Prostate gland (tissue), 2 donors: ENCODE results near the gene GPX8. TPM values are rescaled to one million over a fixed set of nuclear protein-coding genes. Genes with fewer than 3 reads are reported as not detected.

ENCODE experiments used
- DNase-seq: peaks from one replicate; pipeline ENCODE4 v3.0.0-alpha.2; 2019; ENCODE audit warnings: low spot score
- H3K27ac ChIP-seq, 2 donors: fragments of 200-600 bp; sonication (generic); 2 replicates each; pipeline ENCODE4 v1.5.1; 2017 to 2019
- H3K27me3 ChIP-seq: fragments of 200-600 bp; sonication (generic); replicated peaks from 2 replicates; pipeline ENCODE4 v1.5.1; 2019; ENCODE audit not compliant: insufficient read depth
- H3K36me3 ChIP-seq, 2 donors: fragments of 200-600 bp; sonication (generic); 1 replicate in 1 of 2; 2 replicates in 1 of 2; pipeline versions ENCODE4 v1.5.1 to v1.8.1; 2017 to 2019
- H3K4me1 ChIP-seq: fragments of 200-600 bp; sonication (generic); replicated peaks from 2 replicates; pipeline ENCODE4 v1.5.1; 2019
- H3K4me3 ChIP-seq, 2 donors: fragments of 200-600 bp; sonication (generic); 2 replicates each; pipeline ENCODE4 v1.5.1; 2017 to 2019
- H3K9me3 ChIP-seq: fragments of 200-600 bp; sonication (generic); 2 replicates; pipeline ENCODE4 v1.5.1; 2017
- POLR2A ChIP-seq: fragments of 450-650 bp; IDR thresholded peaks from one replicate; pipeline ENCODE4 v1.6.1; 2016; ENCODE audit warnings: antibody characterized with exemption, mild to moderate bottlenecking
- POLR2AphosphoS5 ChIP-seq: sonication (generic); formaldehyde crosslinking; IDR thresholded peaks from one replicate; pipeline ENCODE4 v1.6.1; 2017; ENCODE audit warnings: antibody characterized with exemption
- WGBS: methylation state at CpG from one replicate; pipeline ENCODE4 v1.1.5; 2018; 5-methylcytosine and 5-hydroxymethylcytosine counted together
- intact Hi-C: fragments of 100-400 bp; cut with DNase I; formaldehyde crosslinking; loops from one replicate; pipeline ENCODE4 v1.14.2; 2022
- microRNA counts, 2 donors: library from miRNA; unstranded; fragments of <30 nt; microRNA quantifications; one replicate each; lab custom pipeline; 2016 to 2017
- microRNA-seq: library from miRNA; unstranded; fragments of <30 nt; microRNA quantifications from one replicate; pipeline ENCODE4, GENCODE V29; 2016
- small RNA-seq, 2 donors: library from RNA; depleted of rRNA; stranded (forward); fragments of <200 nt; gene quantifications; one replicate each; pipeline ENCODE3, GENCODE V24; 2016
- total RNA-seq, 2 donors: library from RNA; depleted of rRNA; stranded (reverse); fragments of >200 nt; gene quantifications; one replicate each; pipeline ENCODE4 v1.1.0, GENCODE V29; 2016
- TF ChIP-seq, protein P1 (sequence below), 4 experiments: fragments of 200-600 bp in 2 of 4; fragments of 450-650 bp in 2 of 4; sonication (generic) in 2 of 4; IDR thresholded peaks; 1 replicate in 3 of 4; 2 replicates in 1 of 4; pipeline ENCODE4 v1.5.1; 2016 to 2019; ENCODE audit warnings: antibody characterized with exemption in 4 of 4, mild to moderate bottlenecking in 2 of 4, moderate library complexity in 2 of 4

The GPX8 gene
- total RNA-seq, 2 donors from 2014 or later, result 8.4 to 16.0 TPM

DNA sequence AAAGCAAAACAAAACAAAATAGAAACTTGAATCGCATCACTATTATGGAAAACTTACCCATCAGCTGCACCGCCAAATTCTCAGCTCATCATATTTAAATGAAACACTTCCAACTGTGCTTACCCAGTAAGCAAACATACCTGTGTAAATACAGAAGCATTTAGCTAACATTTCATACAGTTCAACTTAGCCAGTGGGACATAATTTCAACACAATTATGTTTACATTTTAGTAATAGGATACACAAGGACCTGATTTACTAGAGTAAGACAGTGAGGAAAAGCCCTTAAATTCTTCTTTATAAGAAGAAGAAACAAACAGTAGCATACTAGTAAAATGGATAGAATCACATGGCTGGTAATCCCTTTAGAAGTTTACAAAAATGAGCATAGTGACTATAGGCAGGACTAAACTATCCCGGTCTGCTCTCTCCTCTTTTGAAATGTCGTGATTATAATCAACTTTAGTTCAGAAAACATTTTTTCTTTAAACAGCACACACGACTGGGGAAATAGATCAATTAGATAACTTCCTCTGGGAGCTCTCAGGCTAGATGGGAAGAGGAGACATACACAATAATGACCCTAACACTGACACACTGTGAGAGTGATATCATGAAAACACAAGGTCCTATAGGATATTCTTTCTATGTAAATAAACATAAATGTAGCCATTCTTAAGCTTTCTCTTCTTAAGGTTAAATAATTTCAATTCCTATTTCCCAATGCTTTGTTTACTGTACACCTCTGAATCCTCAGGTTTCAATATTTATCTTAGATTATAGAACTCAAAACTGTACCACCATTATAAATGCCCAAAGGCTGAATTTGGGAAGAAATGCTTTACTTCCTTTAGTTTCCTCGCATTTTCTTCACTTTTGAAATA is 28.9 kb downstream of the GPX8 start:
- no peak overlapping the region for H3K4me3 ChIP-seq
- no peaks in the 10 kb centered on the region for H3K36me3 ChIP-seq
- 37% methylated on average over 6 of the region's 6 CpGs for WGBS
- no peak overlapping the region for H3K27ac ChIP-seq
- no peak for DNase-seq
- H3K4me1 ChIP-seq, result no peaks in the 10 kb centered on the region
- H3K9me3 ChIP-seq, result no peaks in the 10 kb centered on the region
- TF ChIP-seq POLR2AphosphoS5, result peak; percentile 40
- TF ChIP-seq POLR2A, result no peak
- TF ChIP-seq, protein P1, sequence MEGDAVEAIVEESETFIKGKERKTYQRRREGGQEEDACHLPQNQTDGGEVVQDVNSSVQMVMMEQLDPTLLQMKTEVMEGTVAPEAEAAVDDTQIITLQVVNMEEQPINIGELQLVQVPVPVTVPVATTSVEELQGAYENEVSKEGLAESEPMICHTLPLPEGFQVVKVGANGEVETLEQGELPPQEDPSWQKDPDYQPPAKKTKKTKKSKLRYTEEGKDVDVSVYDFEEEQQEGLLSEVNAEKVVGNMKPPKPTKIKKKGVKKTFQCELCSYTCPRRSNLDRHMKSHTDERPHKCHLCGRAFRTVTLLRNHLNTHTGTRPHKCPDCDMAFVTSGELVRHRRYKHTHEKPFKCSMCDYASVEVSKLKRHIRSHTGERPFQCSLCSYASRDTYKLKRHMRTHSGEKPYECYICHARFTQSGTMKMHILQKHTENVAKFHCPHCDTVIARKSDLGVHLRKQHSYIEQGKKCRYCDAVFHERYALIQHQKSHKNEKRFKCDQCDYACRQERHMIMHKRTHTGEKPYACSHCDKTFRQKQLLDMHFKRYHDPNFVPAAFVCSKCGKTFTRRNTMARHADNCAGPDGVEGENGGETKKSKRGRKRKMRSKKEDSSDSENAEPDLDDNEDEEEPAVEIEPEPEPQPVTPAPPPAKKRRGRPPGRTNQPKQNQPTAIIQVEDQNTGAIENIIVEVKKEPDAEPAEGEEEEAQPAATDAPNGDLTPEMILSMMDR (IDR thresholded peaks at IDR 0.05), result no peak
- peaks cover 5% of the 10 kb centered on the region for H3K27me3 ChIP-seq
- intact Hi-C loops, result no loop called here

DNA sequence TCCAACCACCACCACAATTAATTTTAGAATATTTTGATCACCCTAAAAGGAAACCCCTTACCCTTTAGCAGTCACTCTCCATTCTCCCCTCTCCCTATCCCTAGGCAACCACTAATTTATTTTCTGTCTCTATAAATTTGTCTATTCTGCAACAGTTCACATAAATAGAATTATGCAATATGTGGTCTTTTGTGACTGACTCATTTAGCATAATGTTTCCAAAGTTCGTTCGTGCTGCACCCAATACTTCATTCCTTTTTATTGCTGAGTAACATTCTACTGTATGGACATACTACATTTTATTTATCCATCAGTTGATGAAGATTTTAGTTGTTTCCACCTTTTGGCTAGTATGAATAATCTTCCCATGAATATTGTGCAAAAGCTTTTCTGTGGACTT is 31.2 kb downstream of the GPX8 start:
- intact Hi-C loops, result no loop called here
- 90% methylated on average over 2 of the region's 2 CpGs for WGBS
- no peak for DNase-seq
- Histone ChIP-seq H3K27ac (no peak overlapping the region), H3K4me1 (no peaks in the 10 kb centered on the region), H3K4me3 (no peak overlapping the region), H3K9me3 (no peaks in the 10 kb centered on the region), H3K36me3 (no peaks in the 10 kb centered on the region), H3K27me3 (peaks cover 5% of the 10 kb centered on the region)
- TF ChIP-seq POLR2A (no peak), POLR2AphosphoS5 (no peak)
- TF ChIP-seq, protein P1 (IDR thresholded peaks at IDR 0.05), result no peak

DNA sequence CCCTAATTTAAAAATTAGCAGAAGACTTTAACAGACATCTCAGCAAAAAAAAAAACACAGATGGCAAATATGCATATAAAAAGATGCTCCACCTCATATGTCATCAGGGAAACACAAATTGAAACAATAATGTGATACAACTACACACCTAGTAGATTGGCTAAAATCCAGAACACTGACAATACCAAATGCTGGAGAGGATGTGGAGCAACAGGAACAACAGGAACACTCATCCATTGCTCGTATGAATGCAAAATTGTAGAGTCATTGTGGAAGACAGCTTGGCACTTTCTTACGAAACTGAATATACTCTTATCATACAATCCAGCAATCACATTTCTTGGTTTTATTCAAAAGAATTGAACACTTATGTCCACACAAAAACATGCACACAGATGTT is 45.0 kb downstream of the GPX8 start:
- WGBS, result 61% methylated on average over 2 of the region's 2 CpGs
- H3K4me1 ChIP-seq, result no peaks in the 10 kb centered on the region
- TF ChIP-seq, protein P1 (IDR thresholded peaks at IDR 0.05), result no peak
- TF ChIP-seq POLR2AphosphoS5, result no peak
- no peak for TF ChIP-seq POLR2A

DNA sequence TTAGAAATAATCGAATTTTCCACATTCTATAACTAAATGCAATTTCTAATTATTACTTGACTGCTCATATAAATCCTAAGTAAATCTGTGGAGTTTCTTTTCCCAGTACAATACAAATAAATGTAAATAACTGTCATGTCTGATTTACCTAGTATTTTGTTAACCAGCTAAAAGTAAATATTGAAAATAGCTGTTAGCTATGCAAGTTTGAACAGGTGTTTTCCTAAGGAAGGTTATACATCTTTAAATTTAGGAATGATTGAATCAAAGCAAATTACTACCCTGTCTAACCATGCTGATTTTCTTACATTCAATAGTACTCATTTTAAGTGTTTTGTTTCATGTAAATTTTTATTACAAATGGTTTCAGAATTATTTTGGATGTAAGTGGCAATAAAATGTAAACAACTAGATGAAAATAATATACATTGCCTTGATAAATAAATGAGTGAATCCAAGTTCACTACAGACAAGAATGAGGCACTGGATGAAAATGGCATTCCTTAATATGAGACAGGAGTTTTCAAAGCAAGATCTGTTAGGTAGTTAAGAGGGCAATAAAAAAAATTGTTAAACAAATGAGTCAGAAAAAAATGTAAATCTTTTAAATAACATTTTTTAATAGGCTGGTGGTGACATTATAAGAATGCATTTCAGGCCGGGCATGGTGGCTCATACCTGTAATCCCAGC is 51.4 kb downstream of the GPX8 start:
- Histone ChIP-seq H3K27me3 (no peaks in the 10 kb centered on the region), H3K4me1 (no peaks in the 10 kb centered on the region), H3K4me3 (no peak overlapping the region), H3K9me3 (no peaks in the 10 kb centered on the region), H3K36me3 (no peaks in the 10 kb centered on the region), H3K27ac (no peak overlapping the region)
- intact Hi-C loops, result no loop called here
- WGBS, result 42% methylated on average over 2 of the region's 2 CpGs
- TF ChIP-seq POLR2AphosphoS5 (no peak), POLR2A (no peak)
- TF ChIP-seq, protein P1 (IDR thresholded peaks at IDR 0.05), result no peak
- DNase-seq, result no peak

More for the DNA sequence above, 45.0 kb downstream of the GPX8 start:
- no peak overlapping the region for H3K27ac ChIP-seq
- no peaks in the 10 kb centered on the region for H3K36me3 ChIP-seq
- intact Hi-C loops, result no loop called here
- H3K27me3 ChIP-seq, result no peaks in the 10 kb centered on the region
- no peak overlapping the region for H3K4me3 ChIP-seq
- DNase-seq, result no peak
- H3K9me3 ChIP-seq, result no peaks in the 10 kb centered on the region

MicroRNAs within 50 kb of the gene (microRNA counts, 767-probe panel; counts per million panel counts)
- microRNA hsa-miR-449a (lab: Ali Mortazavi, UCI), result 0 to 431 counts per million in 2 donors
- microRNA hsa-miR-449b-5p (lab: Ali Mortazavi, UCI), result 0 to 431 counts per million in 2 donors
- 1,408 to 1,597 counts per million in 2 donors for microRNA hsa-miR-449c-5p (lab: Ali Mortazavi, UCI)

Small RNA genes lying within 50 kb of the gene (microRNA-seq; reads per million reads assigned to microRNA genes)
- gene MIR449A, result 11.2 reads per million, percentile 52 among the genes with 10 or more reads in this experiment
- gene MIR449B, result not detected
- gene MIR449C, result 0.75 reads per million

Small RNA genes lying within 50 kb of the gene (small RNA-seq; reads per million reads assigned to genes)
- gene MIR449A (0 to 2.1 reads per million in 2 donors), gene MIR449B (0 to 0.40 reads per million in 2 donors), gene MIR449C (0.28 to 2.6 reads per million in 2 donors)

Other genes with a start within 250 kb of the GPX8 start
- not detected for gene ESM1, start 174.6 kb upstream of the GPX8 start, total RNA-seq
- gene GZMK, start 135.9 kb upstream of the GPX8 start, total RNA-seq, result under 1 TPM in 1 of 2 donors, not detected in 1; 0.45 TPM
- under 1 TPM in 1 of 2 donors, not detected in 1; 0.36 TPM for gene GZMA, start 57.5 kb upstream of the GPX8 start, total RNA-seq
- gene CDC20B, start 13.0 kb downstream of the GPX8 start, total RNA-seq, result 1 to 10 TPM in 1 of 2 donors, not detected in 1; 1.1 TPM
- gene MCIDAS, start 67.1 kb downstream of the GPX8 start, total RNA-seq, result under 1 TPM in 1 of 2 donors, not detected in 1; 0.80 TPM
- 1 to 10 TPM; 5.6 to 7.2 TPM for gene CCNO, start 73.4 kb downstream of the GPX8 start, total RNA-seq
- gene DHX29, start 147.5 kb downstream of the GPX8 start, total RNA-seq, result 10 to 100 TPM; 24.9 to 28.2 TPM
- gene MTREX, start 147.8 kb downstream of the GPX8 start, total RNA-seq, result 10 to 100 TPM; 46.6 to 73.5 TPM